WERI-Rb-1 (cell line): ENCODE measurements around the gene CDC42BPA.

Source experiments
- DNase-seq: peaks from one replicate; pipeline ENCODE4 v3.0.0-alpha.2; 2020
- H3K27ac ChIP-seq: fragments of 250-450 bp; sonication (Bioruptor Pico); 2 replicates; pipeline ENCODE4 v1.5.1; 2020; ENCODE audit warnings: mild to moderate bottlenecking, moderate library complexity
- H3K27me3 ChIP-seq: fragments of 250-450 bp; sonication (Bioruptor Pico); 2 replicates; pipeline ENCODE4 v1.5.1; 2021; ENCODE audit warnings: mild to moderate bottlenecking, low read depth, moderate library complexity; ENCODE audit not compliant: insufficient read depth, severe bottlenecking
- H3K36me3 ChIP-seq: fragments of 250-450 bp; sonication (Bioruptor Pico); 2 replicates; pipeline ENCODE4 v1.5.1; 2020; ENCODE audit warnings: mild to moderate bottlenecking, moderate library complexity
- H3K4me3 ChIP-seq: 2 replicates; pipeline ENCODE4 v1.5.1; 2011; ENCODE audit warnings: low read depth, mild to moderate bottlenecking, control low read depth, low read length
- H3K9me3 ChIP-seq: fragments of 250-450 bp; sonication (Bioruptor Pico); 2 replicates; pipeline ENCODE4 v1.5.1; 2021; ENCODE audit warnings: mild to moderate bottlenecking, moderate library complexity; ENCODE audit not compliant: severe bottlenecking
- TF ChIP-seq, protein P1 (sequence below): IDR thresholded peaks from 2 replicates; pipeline ENCODE4 v1.5.1; 2011; ENCODE audit warnings: low read depth, mild to moderate bottlenecking, control low read depth, inconsistent platforms, low read length

The CDC42BPA gene

DNA sequence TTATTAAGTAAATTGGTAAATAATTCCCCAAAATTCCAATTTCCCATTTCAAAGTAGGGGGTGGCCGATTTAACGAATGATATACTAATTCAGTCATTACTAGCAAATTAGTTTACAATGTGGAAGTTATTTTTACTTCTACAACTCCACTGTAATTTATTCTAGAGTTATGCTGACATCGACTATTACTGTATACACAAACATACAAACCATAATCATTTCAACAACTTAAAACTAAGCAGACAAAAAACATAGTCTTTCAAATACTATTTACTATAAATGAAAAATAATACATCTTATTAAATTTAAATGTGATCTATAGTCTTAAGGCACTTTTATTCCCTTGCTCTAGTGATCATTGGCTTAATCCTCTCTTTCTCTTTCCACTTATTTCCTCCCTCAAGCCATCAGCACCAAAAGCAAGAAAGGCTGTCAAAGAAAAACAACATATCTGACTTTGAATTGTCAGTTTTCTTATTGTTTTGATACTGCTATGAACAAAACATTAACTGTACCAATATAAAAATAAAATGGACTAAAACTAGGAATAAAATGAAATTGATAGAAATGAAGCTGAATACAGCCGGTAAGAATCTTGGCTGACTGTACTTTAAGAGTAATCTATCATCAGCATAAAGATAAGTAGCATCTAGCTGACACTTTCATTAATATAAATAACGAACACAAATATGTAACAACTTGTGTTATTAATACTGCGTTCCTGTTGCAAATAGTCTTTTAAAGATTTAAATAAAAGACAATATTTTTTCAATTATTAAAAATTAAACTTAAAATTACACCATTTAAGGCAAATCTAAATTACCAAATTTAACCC, 4.1 kb downstream of the CDC42BPA start:
- H3K36me3 ChIP-seq, result no peaks in the 10 kb centered on the region
- no peaks in the 10 kb centered on the region for H3K9me3 ChIP-seq
- TF ChIP-seq, protein P1, sequence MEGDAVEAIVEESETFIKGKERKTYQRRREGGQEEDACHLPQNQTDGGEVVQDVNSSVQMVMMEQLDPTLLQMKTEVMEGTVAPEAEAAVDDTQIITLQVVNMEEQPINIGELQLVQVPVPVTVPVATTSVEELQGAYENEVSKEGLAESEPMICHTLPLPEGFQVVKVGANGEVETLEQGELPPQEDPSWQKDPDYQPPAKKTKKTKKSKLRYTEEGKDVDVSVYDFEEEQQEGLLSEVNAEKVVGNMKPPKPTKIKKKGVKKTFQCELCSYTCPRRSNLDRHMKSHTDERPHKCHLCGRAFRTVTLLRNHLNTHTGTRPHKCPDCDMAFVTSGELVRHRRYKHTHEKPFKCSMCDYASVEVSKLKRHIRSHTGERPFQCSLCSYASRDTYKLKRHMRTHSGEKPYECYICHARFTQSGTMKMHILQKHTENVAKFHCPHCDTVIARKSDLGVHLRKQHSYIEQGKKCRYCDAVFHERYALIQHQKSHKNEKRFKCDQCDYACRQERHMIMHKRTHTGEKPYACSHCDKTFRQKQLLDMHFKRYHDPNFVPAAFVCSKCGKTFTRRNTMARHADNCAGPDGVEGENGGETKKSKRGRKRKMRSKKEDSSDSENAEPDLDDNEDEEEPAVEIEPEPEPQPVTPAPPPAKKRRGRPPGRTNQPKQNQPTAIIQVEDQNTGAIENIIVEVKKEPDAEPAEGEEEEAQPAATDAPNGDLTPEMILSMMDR, result no peak
- no peaks in the 10 kb centered on the region for H3K27me3 ChIP-seq
- H3K4me3 ChIP-seq, result no peak overlapping the region
- no peak for DNase-seq
- no peak overlapping the region for H3K27ac ChIP-seq

DNA sequence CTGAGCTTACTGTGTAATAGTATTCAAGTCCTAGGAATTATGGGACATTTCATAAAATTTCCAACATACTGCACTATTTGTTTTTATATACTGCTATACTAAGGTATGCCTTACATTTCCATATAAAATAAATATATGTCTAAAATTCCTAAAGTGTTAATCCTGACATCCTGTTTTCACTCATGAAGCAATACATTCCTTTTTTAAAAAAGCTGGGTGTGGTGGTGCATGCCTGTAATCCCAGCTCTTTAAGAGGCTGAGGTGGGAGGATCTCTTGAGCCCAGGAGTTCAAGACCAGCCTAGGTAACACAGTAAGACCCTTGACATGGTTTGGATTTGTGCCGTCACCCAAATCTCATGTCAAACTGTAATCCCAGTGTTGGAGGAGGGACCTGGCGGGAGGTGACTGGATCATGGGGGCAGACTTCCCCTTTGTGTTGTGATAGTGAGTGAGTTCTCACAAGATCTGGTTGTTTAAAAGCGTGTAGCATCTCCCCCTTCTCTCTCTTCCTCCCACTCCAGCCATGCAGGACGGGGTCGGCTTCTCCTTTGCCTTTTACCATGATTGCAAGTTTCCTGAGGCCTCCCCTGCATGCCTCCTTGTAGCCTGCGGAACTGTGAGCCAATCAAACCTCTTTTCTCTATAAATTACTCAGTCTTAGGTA, 5.8 kb downstream of the CDC42BPA start:
- no peak overlapping the region for H3K4me3 ChIP-seq
- TF ChIP-seq, protein P1, result no peak
- no peaks in the 10 kb centered on the region for H3K9me3 ChIP-seq
- no peak for DNase-seq
- no peaks in the 10 kb centered on the region for H3K36me3 ChIP-seq
- H3K27me3 ChIP-seq, result no peaks in the 10 kb centered on the region
- H3K27ac ChIP-seq, result no peak overlapping the region

- Histone ChIP-seq H3K9me3 (no peaks in the 10 kb centered on the region), H3K27me3 (no peaks in the 10 kb centered on the region), H3K36me3 (no peaks in the 10 kb centered on the region), H3K4me3 (no peak overlapping the region), H3K27ac (no peak overlapping the region)
- TF ChIP-seq, protein P1, result no peak
- DNase-seq, result no peak
These were observed 6.8 kb downstream of the CDC42BPA start for GRCh38 chr1:227311389-227312001.

GRCh38 chr1:227308367-227309336, 9.6 kb downstream of the CDC42BPA start:
- no peak overlapping the region for H3K4me3 ChIP-seq
- no peaks in the 10 kb centered on the region for H3K27me3 ChIP-seq
- TF ChIP-seq, protein P1, result no peak
- H3K9me3 ChIP-seq, result no peaks in the 10 kb centered on the region
- no peaks in the 10 kb centered on the region for H3K36me3 ChIP-seq
- H3K27ac ChIP-seq, result no peak overlapping the region
- no peak for DNase-seq

- DNase-seq, result no peak
- Histone ChIP-seq H3K27ac (no peak overlapping the region), H3K36me3 (no peaks in the 10 kb centered on the region), H3K4me3 (no peak overlapping the region), H3K9me3 (no peaks in the 10 kb centered on the region), H3K27me3 (no peaks in the 10 kb centered on the region)
- TF ChIP-seq, protein P1, result no peak
These were observed 11.6 kb downstream of the CDC42BPA start for GRCh38 chr1:227306689-227307088.
